Ovary (tissue), 9 donors: Measurements from ENCODE around the gene PPIL6. TPM values are rescaled to one million over a fixed set of nuclear protein-coding genes. Genes with fewer than 3 reads are reported as not detected.

Experiments
- DNase-seq, 5 donors: peaks; one replicate each; pipeline ENCODE4 v3.0.0-alpha.2; 2019 to 2020
- H3K27ac ChIP-seq, 2 donors: fragments of 200-600 bp; one replicate each; pipeline versions ENCODE4 v1.5.1 to v1.8.0; 2019 to 2022
- H3K27me3 ChIP-seq: fragments of 200-600 bp; one replicate; pipeline ENCODE4 v1.8.0; 2022
- H3K36me3 ChIP-seq: fragments of 200-600 bp; sonication (generic); one replicate; pipeline ENCODE4 v1.5.1; 2019
- H3K4me1 ChIP-seq: one replicate; pipeline ENCODE4 v1.8.1; 2013; ENCODE audit warnings: mild to moderate bottlenecking, moderate library complexity; ENCODE audit not compliant: insufficient read depth
- H3K4me3 ChIP-seq: fragments of 200-600 bp; sonication (generic); one replicate; pipeline ENCODE4 v1.5.1; 2017
- H3K9me3 ChIP-seq, 2 donors: fragments of 200-600 bp in 1 of 2; sonication (generic) in 1 of 2; one replicate each; pipeline versions ENCODE4 v1.5.1 to v1.8.1; 2013 to 2019; ENCODE audit warnings: mild to moderate bottlenecking in 1 of 2, moderate library complexity in 1 of 2
- CTCF ChIP-seq, 3 donors: fragments of 450-650 bp in 2 of 3; fragments of 200-600 bp in 1 of 3; IDR thresholded peaks; one replicate each; pipeline versions ENCODE4 v1.5.1 to v1.8.0; 2016 to 2022; ENCODE audit warnings: antibody characterized with exemption in 3 of 3, mild to moderate bottlenecking in 1 of 3
- EP300 ChIP-seq: sonication (generic); formaldehyde crosslinking; IDR thresholded peaks from one replicate; pipeline ENCODE4 v1.6.1; 2017; ENCODE audit warnings: antibody characterized with exemption
- POLR2A ChIP-seq: fragments of 450-650 bp; IDR thresholded peaks from one replicate; pipeline ENCODE4 v1.6.1; 2017; ENCODE audit warnings: antibody characterized with exemption, mild to moderate bottlenecking, moderate library complexity
- WGBS, 3 donors: extraction: QIAGEN DNeasy Blood & Tissue Kit in 1 of 3; methylation state at CpG; one replicate each; pipeline versions ENCODE4 v1.1.5 to v1.1.7; 2013 to 2017; 5-methylcytosine and 5-hydroxymethylcytosine counted together
- intact Hi-C, 4 donors: fragments of 100-400 bp; cut with DNase I; formaldehyde crosslinking; loops; one replicate each; pipeline versions ENCODE4 v1.11.0 to v1.15.1; 2022 to 2023
- polyA plus RNA-seq, 2 donors: library from polyadenylated mRNA; stranded (reverse); fragments of 200-250 nt in 1 of 2; fragments of 350-450 nt in 1 of 2; fragmentation: Illumina TruSeq in 1 of 2; extraction: RNeasy Lipid Tissue Mini Kit (QIAGEN cat#74804) in 1 of 2; gene quantifications; one replicate each; pipeline ENCODE4 v1.2.3, GENCODE V29; 2013 to 2014
- total RNA-seq, 7 donors: library from RNA; depleted of rRNA in 2 of 7; stranded (reverse); fragments of >200 nt in 2 of 7; fragmentation: NEBNext Ultra II Directional in 3 of 7; extraction: Animal tissue kit (Norgen Biotek cat#: 25700) in 3 of 7; gene quantifications; one replicate each; pipeline versions ENCODE4 v1.1.0 to v1.2.4, GENCODE V29; 2016 to 2023
- donor health status: DM: no; HTN: no; CAD: no; lungs with moderate emphysema.
- donor health status: DM: no; HTN: no; CAD: no.
- donor health status: Bipolar disorder and iron deficiency.
- donor health status: DM: yes; HTN: yes; CAD: no.
- donor health status: DM: no; HTN: no; CAD: no.
- donor health status: DM: yes; HTN: yes; CAD: no.

PPIL6 gene
- total and polyA plus RNA-seq, 9 donors, result 6.3 to 29.8 (median 10.9) TPM

- WGBS, 3 donors, result 12 to 21% (median 17%) methylated on average over 3 of the region's 3 CpGs
- H3K27me3 ChIP-seq, result no peaks in the 10 kb centered on the region
- no peak overlapping the region for H3K4me3 ChIP-seq
- DNase-seq, result no peak
- no peaks in the 10 kb centered on the region for H3K36me3 ChIP-seq
- intact Hi-C loops, result no loop called here
- no peak overlapping the region for H3K27ac ChIP-seq
- no peaks in the 10 kb centered on the region for H3K9me3 ChIP-seq
- TF ChIP-seq EP300 (no peak), POLR2A (no peak), CTCF (IDR thresholded peaks at IDR 0.05) (no peak)
- H3K4me1 ChIP-seq, result peaks cover 8% of the 10 kb centered on the region
Measured at GRCh38 chr6:109484122-109484521, 43.7 kb upstream of the PPIL6 start.

DNA sequence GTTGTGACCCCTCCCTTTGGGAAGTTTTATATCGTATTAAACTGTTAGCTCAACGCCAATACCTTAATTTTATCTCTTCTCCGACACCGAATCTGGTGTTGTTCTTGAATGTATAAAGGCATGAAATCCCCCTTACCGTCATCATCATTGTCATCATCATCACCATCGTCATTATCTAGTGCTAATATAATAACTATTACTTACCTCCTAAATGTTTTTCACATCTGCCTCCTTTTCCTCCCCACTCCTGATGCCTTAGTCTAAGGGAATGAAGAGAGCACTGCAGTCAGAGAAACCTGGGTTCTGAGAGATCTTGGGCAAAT, 43.3 kb upstream of the PPIL6 start:
- Histone ChIP-seq H3K4me3 (peak overlapping the region; percentile 99), H3K27ac (peak overlapping the region; percentile 38 to 43), H3K9me3 (no peaks in the 10 kb centered on the region), H3K4me1 (peaks cover 8% of the 10 kb centered on the region), H3K27me3 (no peaks in the 10 kb centered on the region), H3K36me3 (no peaks in the 10 kb centered on the region)
- intact Hi-C loops, result no loop called here
- WGBS, 3 donors, result 1% methylated on average over 6 of the region's 6 CpGs
- DNase-seq, result no peak
- TF ChIP-seq POLR2A (no peak), EP300 (no peak), CTCF (IDR thresholded peaks at IDR 0.05) (no peak)

DNA sequence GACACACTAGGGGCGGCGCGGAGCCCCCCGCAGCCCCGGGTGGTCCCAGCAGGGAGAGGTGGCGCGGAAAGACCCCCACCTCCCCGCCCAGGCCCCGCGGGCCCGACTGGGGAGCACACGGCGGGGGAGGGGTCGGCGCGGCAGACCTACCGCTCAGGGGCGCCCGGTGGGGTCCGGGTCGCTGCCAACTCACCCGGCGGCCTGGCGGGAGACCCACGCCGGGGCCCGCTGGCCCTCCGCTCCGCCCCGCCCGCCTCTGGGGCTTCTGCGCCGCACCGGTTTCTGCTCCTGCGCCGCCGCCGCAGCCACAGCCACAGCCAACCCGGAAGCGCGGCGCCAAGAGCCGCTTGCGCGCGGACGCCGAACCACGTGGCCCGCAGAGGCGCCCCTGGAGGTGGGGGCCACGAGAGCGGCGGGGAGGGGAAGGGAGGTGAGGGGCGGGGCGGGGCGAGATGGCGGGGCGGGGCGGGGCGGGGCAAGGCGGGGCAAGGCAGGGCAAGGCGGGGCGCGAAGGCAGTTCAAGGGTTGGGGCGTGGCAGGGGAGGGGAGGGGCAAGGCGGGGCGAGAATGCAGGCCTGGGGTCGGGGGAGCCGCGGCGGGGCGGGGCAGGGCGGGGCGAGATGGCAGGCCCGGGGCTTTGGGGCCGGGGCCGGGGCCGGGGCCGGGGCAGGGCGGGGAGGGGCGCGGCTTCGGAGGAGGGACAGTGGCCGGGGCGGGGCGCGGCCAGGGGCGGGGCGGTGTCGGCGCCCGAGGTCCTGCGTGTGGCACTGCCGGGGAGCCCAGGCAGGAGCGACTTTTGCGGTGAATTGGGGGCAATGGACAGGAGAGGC, 42.7 kb upstream of the PPIL6 start, which contains the start of gene ZBTB24:
Gene ZBTB24, minus strand, starts transcription at position 315 of the 830 bp plus-strand sequence. CDS start 1,193 bp downstream, outside the sequence.
- Histone ChIP-seq H3K9me3 (no peaks in the 10 kb centered on the region), H3K27me3 (no peaks in the 10 kb centered on the region), H3K36me3 (no peaks in the 10 kb centered on the region), H3K27ac (peak within 1 kb of the TSS; percentile 38 to 43), H3K4me3 (peak within 1 kb of the TSS; percentile 99), H3K4me1 (peaks cover 9% of the 10 kb centered on the region)
- intact Hi-C loops, result no loop called here
- DNase-seq, result peak; percentile 84 to 92 (median 87)
- TF ChIP-seq POLR2A, result peak; percentile 30
- peak in 1 of 3 donors; percentile 12 for TF ChIP-seq CTCF (IDR thresholded peaks at IDR 0.05)
- TF ChIP-seq EP300, result no peak
- 1 to 2% (median 1%) methylated on average over 32 to 94 of the region's 97 CpGs for WGBS, 3 donors

DNA sequence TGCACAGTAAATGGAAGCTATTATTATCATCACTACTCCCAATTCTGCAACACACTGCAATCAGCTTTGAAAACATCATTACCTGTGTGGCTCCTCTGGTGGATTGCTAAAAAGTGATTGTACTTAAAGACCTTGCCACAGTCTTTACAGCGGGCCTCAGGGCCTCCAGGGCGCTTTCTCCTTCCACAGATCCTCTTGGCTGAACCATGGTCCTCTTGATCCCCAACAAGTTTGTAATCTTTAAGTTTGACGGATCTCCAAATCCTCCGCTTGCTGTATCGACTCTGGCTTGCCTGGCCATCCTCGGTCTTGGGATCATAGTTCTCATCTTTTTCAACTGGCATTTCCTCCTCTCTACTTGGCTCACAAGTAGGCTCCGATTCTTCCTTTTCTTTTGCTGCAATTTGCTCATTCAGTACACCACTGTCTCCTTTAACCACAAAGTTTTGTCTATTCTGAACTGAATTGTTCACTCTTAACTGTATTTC, 40.6 kb upstream of the PPIL6 start:
- Histone ChIP-seq H3K36me3 (no peaks in the 10 kb centered on the region), H3K9me3 (no peaks in the 10 kb centered on the region), H3K4me1 (peaks cover 11% of the 10 kb centered on the region), H3K4me3 (no peak overlapping the region), H3K27me3 (no peaks in the 10 kb centered on the region), H3K27ac (no peak overlapping the region)
- 97 to 98% (median 97%) methylated on average over 7 of the region's 7 CpGs for WGBS, 3 donors
- TF ChIP-seq CTCF (IDR thresholded peaks at IDR 0.05), result no peak
- TF ChIP-seq POLR2A, result no peak
- no peak for TF ChIP-seq EP300
- intact Hi-C loops, result no loop called here
- DNase-seq, result no peak
